SU-DHL-6 (cell line): ENCODE results near the gene COX7A2.

ENCODE experiments used
- H2AFZ ChIP-seq: fragments of 200-600 bp; sonication (generic); 2 replicates; pipeline ENCODE4 v1.6.1; 2014; ENCODE audit warnings: low read depth, mild to moderate bottlenecking, moderate library complexity, mixed read lengths, antibody characterized with exemption, low read length; ENCODE audit not compliant: severe bottlenecking
- H3F3A ChIP-seq: fragments of 200-600 bp; shearing (Covaris generic); 2 replicates; pipeline ENCODE4 v1.6.0; 2016; ENCODE audit warnings: antibody characterized with exemption, mild to moderate bottlenecking; ENCODE audit not compliant: insufficient read depth
- H3K27ac ChIP-seq: fragments of 200-600 bp; sonication (generic); 2 replicates; pipeline ENCODE4 v1.5.1; 2016; ENCODE audit warnings: low read depth, mild to moderate bottlenecking, low read length, moderate library complexity, mixed read lengths
- H3K27me3 ChIP-seq: fragments of 200-600 bp; sonication (generic), shearing (Covaris generic); 2 replicates; pipeline ENCODE4 v1.6.0; 2014; ENCODE audit warnings: mild to moderate bottlenecking, low read length
- H3K36me3 ChIP-seq: fragments of 200-600 bp; sonication (generic); 2 replicates; pipeline ENCODE4 v1.6.1; 2014; ENCODE audit warnings: mild to moderate bottlenecking, low read length, mixed read lengths
- H3K4me2 ChIP-seq: fragments of 300-600, 200-600 bp; shearing (Covaris generic), sonication (generic); 2 replicates; pipeline ENCODE4 v1.6.0; 2014; ENCODE audit warnings: low read length, low read depth, mild to moderate bottlenecking; ENCODE audit not compliant: poor library complexity, severe bottlenecking
- H3K4me3 ChIP-seq: fragments of 200-600 bp; sonication (generic); 2 replicates; pipeline ENCODE4 v1.5.1; 2014; ENCODE audit warnings: antibody characterized with exemption, low read length, mild to moderate bottlenecking, mixed read lengths; ENCODE audit not compliant: insufficient read depth, poor library complexity, severe bottlenecking
- H3K79me2 ChIP-seq: fragments of 200-600 bp; sonication (generic); 2 replicates; pipeline ENCODE4 v1.6.1; 2014; ENCODE audit warnings: mild to moderate bottlenecking, low read length, moderate library complexity; ENCODE audit not compliant: insufficient read depth
- H3K9ac ChIP-seq: fragments of 200-600 bp; sonication (generic); 2 replicates; pipeline ENCODE4 v1.7.0; 2014; ENCODE audit warnings: mild to moderate bottlenecking, low read length
- H3K9me2 ChIP-seq: fragments of 200-600 bp; sonication (generic); replicated peaks from 2 replicates; pipeline ENCODE4 v1.6.1; 2014; ENCODE audit warnings: low read length; ENCODE audit not compliant: insufficient read depth
- H3K9me3 ChIP-seq: fragments of 200-600 bp; sonication (generic); 2 replicates; pipeline ENCODE4 v1.6.1; 2014; ENCODE audit warnings: low read length, mixed read lengths; ENCODE audit not compliant: insufficient read depth
- H4K20me1 ChIP-seq: fragments of 200-600 bp; sonication (generic); 2 replicates; pipeline ENCODE4 v1.6.1; 2014; ENCODE audit warnings: low read depth, mild to moderate bottlenecking, antibody characterized with exemption, low read length, moderate library complexity, mixed read lengths
- EZH2phosphoT487 ChIP-seq: fragments of 200-600 bp; sonication (generic), shearing (Covaris generic); conservative IDR thresholded peaks from 2 replicates; pipeline ENCODE4 v1.6.1; 2018; ENCODE audit warnings: mild to moderate bottlenecking, antibody characterized with exemption, low read length, moderate library complexity, mixed read lengths
- TF ChIP-seq, protein P1 (sequence below): fragments of 200-600 bp; sonication (generic); IDR thresholded peaks from one replicate; pipeline ENCODE4 v1.5.1; 2017; ENCODE audit warnings: antibody characterized with exemption, mild to moderate bottlenecking, low read length, moderate library complexity; ENCODE audit not compliant: insufficient read depth, poor library complexity, severe bottlenecking

The COX7A2 gene

DNA sequence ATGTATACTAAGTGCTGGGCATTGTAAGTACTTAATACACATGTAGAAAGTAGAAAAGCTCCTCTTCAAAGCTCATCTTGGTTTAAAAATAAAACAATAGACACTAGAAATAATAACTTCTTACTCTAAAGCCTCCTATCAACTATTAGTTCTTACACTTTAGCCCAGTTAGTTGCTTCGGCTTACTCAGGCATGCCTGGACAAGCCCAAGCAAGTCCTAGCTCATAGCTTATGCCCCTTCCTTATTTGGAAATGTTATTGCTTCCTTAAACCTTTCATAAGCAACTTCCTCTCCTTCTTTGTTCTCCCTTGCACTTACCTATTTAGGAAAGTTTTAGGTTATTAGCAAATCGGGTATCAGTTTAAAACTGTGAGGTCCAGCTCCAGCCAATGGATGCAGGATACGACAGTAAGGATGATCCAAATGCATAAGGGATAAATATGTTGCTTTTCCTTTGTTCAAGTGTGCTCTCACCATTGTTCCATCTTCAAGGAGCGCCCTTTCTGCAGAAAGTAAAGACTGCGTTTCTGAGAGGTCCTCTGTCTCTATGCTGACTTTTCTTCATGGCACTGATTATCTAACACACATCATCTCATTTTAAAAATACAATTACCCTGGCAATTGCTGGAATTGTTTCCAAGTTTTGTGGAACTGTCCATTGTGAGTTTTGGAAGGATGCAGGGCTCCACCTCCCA is 28.7 kb upstream of the COX7A2 start:
- H3K9me3 ChIP-seq: no peaks in the 10 kb centered on the region
- no peak overlapping the region for H2AFZ ChIP-seq
- H3K79me2 ChIP-seq: peaks cover 86% of the 10 kb centered on the region
- H3F3A ChIP-seq: peaks cover 8% of the 10 kb centered on the region; the same call in 1 of the 2 replicates
- H3K4me3 ChIP-seq: no peak overlapping the region
- H3K27me3 ChIP-seq: no peaks in the 10 kb centered on the region
- no peak overlapping the region for H3K4me2 ChIP-seq
- peaks cover 3% of the 10 kb centered on the region; the same call in 1 of the 2 replicates for H4K20me1 ChIP-seq
- no peaks in the 10 kb centered on the region for H3K9me2 ChIP-seq
- H3K9ac ChIP-seq: no peak overlapping the region
- TF ChIP-seq, protein P1, sequence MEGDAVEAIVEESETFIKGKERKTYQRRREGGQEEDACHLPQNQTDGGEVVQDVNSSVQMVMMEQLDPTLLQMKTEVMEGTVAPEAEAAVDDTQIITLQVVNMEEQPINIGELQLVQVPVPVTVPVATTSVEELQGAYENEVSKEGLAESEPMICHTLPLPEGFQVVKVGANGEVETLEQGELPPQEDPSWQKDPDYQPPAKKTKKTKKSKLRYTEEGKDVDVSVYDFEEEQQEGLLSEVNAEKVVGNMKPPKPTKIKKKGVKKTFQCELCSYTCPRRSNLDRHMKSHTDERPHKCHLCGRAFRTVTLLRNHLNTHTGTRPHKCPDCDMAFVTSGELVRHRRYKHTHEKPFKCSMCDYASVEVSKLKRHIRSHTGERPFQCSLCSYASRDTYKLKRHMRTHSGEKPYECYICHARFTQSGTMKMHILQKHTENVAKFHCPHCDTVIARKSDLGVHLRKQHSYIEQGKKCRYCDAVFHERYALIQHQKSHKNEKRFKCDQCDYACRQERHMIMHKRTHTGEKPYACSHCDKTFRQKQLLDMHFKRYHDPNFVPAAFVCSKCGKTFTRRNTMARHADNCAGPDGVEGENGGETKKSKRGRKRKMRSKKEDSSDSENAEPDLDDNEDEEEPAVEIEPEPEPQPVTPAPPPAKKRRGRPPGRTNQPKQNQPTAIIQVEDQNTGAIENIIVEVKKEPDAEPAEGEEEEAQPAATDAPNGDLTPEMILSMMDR: no peak
- TF ChIP-seq EZH2phosphoT487: no peak
- no peaks in the 10 kb centered on the region for H3K36me3 ChIP-seq
- H3K27ac ChIP-seq: peak overlapping the region; percentile 28; the same call in 1 of the 2 replicates

DNA sequence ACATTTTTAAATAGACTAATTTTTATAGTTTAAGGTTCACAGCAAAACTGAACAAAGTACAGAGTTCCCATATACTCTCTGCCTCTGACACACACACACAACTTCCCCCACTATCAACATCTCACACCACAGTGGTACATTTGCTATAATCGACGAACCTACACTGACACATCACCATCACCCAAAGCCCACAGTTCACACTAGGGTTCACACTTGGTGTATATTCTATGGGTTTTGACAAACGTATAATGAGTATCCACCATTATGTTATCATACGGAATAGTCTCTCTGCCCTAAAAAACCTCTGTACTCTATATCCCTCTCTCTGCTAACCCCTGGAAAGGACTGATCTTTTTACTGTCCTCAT is 25.4 kb upstream of the COX7A2 start:
- H2AFZ ChIP-seq: no peak overlapping the region
- H3K9ac ChIP-seq: no peak overlapping the region
- no peaks in the 10 kb centered on the region for H3K9me3 ChIP-seq
- H3K27me3 ChIP-seq: no peaks in the 10 kb centered on the region
- no peak overlapping the region for H3K4me2 ChIP-seq
- no peaks in the 10 kb centered on the region for H3K9me2 ChIP-seq
- H3K36me3 ChIP-seq: peaks cover 7% of the 10 kb centered on the region; the same call in 1 of the 2 replicates
- TF ChIP-seq, protein P1: no peak
- TF ChIP-seq EZH2phosphoT487: no peak
- peaks cover 75% of the 10 kb centered on the region for H3K79me2 ChIP-seq
- no peak overlapping the region for H3K4me3 ChIP-seq
- H3K27ac ChIP-seq: no peak overlapping the region
- H3F3A ChIP-seq: peaks cover 8% of the 10 kb centered on the region; the same call in 1 of the 2 replicates
- peaks cover 13% of the 10 kb centered on the region; the same call in 1 of the 2 replicates for H4K20me1 ChIP-seq

DNA sequence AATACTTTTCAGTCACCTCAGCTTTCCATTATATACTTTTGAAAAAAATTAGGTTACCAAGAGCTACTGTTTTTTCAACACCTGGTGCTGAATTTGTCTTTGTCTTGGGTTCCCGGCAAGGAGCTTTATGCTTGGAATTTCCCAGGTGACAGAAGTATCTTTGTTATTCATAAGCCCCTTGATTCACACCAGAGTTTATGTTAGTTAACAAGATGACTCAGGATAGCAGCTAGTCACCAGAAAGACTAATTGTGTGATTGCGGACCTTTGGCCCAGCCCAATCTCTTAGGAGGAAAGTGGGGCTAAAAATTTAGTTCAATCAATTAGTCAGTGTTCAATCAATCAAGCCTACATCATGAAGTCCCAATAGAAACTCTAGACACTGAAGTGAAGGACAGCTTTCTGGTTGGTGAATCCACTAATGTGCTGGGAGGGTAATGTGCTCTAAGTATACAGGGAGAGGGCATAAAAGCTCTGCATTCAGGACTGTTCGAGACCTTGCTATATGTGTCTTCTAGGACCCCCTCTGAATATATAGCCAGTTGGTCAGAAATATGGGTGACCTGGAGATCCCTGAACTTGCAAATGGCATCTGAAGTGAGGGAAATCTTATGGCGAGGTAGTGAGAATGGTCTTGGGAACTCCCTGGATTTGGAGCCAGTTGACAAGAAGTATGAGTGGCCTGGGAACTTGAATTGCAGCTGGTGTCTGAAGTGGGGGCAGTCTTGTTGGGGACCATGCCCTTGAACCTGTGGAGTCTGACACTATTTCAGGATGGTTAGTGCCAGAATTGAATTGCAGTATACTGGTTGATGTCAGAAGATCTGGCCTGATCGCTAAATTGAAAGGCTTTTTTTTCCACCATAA is 24.8 kb upstream of the COX7A2 start:
- H4K20me1 ChIP-seq: peaks cover 13% of the 10 kb centered on the region; the same call in 1 of the 2 replicates
- H3K79me2 ChIP-seq: peaks cover 69% of the 10 kb centered on the region
- peaks cover 10% of the 10 kb centered on the region; the same call in 1 of the 2 replicates for H3K36me3 ChIP-seq
- no peak overlapping the region for H3K9ac ChIP-seq
- H3K27ac ChIP-seq: no peak overlapping the region
- H3K9me3 ChIP-seq: no peaks in the 10 kb centered on the region
- no peaks in the 10 kb centered on the region for H3K9me2 ChIP-seq
- no peak overlapping the region for H2AFZ ChIP-seq
- H3K4me3 ChIP-seq: no peak overlapping the region
- H3K27me3 ChIP-seq: no peaks in the 10 kb centered on the region
- no peak for TF ChIP-seq EZH2phosphoT487
- TF ChIP-seq, protein P1: no peak
- H3F3A ChIP-seq: peaks cover 8% of the 10 kb centered on the region; the same call in 1 of the 2 replicates
- no peak overlapping the region for H3K4me2 ChIP-seq
